HG02571 (cell line): ENCODE data around the gene TBC1D22A.
"Not testable (repeated sequence)": the region's sequence is repeated elsewhere in the genome, so short reads cannot be mapped to it uniquely, and the experiment has no call there.

Experiments used
- ATAC-seq: cut with Tn5 transposase; IDR thresholded peaks from one replicate; pipeline ENCODE4 v1.9.1; 2021; ENCODE audit warnings: mild to moderate bottlenecking, moderate library complexity; ENCODE audit not compliant: unreplicated experiment

The TBC1D22A gene

GRCh38 chr22:46966495-46966845 is 204.0 kb downstream of the TBC1D22A start:
- no peak for ATAC-seq

DNA sequence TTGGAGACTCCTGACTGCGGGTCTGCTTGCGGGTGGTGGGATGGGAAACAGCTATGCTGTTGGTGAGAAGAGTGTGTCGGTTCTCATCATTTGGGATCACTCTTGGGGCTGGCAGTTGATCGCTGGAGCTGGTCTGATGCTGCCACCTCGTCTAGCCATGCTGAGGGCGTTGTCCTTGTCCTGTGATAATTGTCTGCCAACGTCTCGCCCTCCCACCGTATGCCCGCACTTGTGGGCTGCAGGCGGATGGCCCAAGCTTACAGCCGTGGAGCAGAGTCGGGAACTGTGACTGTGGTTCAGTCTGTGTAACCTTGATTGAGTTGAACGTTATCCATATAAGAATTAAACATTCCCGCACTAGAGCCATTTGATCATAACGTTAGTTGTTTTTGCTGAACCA is 204.4 kb downstream of the TBC1D22A start:
- ATAC-seq = no peak

GRCh38 chr22:46967445-46968358 is 205.3 kb downstream of the TBC1D22A start:
- ATAC-seq = no peak

DNA sequence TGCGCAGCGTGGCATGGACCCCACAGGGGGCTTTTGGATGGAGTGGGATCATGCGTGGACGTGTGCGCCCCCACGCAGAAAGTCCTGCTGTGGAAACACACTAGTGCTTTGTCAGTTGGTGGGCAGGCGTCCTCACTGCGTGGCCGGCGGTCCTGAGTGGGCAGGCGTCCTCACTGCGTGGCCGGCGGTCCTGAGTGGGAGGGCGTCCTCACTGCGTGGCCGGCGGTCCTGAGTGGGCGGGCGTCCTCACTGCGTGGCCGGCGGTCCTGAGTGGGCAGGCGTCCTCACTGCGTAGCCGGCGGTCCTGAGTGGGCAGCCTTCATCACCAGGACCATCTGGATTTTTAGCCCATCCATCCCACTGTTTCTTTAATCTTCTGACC is 205.9 kb downstream of the TBC1D22A start:
- no peak for ATAC-seq

- ATAC-seq = no peak
Observed at GRCh38 chr22:46968848-46969247, 206.4 kb downstream of the TBC1D22A start.

DNA sequence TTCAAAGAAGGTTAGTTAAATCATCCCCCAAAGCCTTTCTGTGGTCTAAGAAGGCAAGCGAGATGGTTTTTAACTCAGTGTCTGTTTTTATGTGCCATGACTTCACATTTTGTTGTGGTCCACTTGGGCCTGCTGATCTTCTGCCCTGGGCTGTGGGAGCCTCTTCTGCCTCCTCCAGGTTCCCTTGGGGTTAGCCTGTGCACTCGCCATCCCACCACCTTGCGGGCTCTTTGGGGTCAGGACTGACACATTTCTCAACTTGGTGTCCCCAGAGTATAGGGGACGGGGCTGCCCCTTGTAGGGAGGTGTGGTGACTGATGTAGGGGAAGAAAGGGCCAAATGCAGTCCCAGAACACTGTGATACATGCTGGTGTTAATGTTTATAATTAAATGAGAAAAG is 207.0 kb downstream of the TBC1D22A start:
- peak; percentile 85 for ATAC-seq

- ATAC-seq = no peak
Observed at GRCh38 chr22:46969961-46970360, 207.5 kb downstream of the TBC1D22A start.

DNA sequence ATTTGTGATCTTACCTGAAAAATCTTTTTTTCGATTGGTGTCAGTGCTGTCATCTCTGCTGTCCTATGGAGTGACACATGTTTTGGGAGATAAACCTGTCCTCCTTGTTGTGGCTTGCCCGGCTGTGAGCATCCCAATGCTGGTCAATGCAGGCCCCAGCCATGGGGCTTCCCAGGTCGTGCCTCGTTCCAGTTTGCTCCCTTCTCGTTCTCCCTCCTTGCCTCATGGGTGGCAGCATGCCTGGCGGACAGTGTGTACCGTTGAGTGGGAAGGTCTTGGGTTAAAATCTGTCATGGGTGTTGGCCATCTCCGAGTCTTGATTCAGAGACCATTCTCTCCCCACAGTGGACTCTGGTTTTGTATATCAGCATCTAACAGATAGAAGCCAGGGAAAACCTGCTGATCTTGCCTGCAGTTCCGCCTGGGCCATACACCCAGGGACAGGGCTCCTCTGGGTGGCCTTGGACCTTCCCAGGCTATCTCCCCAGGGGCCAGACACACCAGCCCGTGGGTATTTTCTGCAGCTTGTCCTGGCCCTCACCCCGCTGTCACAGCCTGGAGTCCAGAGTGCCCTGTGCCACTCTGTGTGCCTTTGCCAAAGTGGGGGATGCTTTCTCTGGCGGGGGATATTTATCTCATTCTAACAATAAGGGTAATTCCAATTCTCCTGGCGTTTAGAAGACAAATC is 208.1 kb downstream of the TBC1D22A start:
- no peak for ATAC-seq

GRCh38 chr22:46971099-46971763 is 208.8 kb downstream of the TBC1D22A start:
- ATAC-seq = no peak

DNA sequence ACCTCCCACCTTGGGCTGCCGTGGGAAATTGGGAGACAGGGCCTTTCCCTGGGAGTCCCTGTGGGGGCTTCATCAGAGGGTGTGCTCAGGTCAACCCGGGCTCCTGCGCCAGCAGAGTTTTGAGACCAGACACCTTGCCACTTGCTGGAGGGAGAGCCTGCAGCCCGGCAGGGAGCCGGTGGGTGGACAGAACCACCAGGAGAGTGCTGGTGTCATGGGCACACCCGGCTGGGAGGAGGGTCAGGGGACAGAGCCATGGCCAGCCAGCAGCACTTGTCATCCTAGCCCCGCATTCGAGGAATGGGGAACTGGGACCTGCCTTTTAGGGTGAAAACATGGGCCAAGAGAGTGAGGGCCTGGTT is 209.3 kb downstream of the TBC1D22A start:
- no peak for ATAC-seq

DNA sequence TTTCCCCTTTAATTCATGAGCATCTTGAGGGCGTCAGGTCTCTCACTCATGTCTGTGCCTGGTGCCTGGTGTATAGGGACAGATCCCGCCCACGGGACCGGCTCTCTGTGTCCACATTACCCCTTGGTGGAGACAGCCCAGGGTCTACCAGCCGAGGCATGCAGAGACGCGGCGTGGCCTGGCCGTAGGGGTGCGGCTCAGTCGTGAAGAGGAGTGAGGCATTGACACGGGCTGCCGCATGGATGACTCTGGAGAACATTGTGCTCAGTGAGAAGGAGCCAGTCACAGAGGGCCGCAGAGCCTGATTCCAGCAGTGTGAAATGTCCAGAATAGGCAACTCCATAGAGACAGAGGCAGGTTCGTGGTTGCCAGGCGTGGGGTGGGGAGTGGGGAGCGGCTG is 209.8 kb downstream of the TBC1D22A start:
- ATAC-seq = no peak

GRCh38 chr22:46972901-46973831 is 210.7 kb downstream of the TBC1D22A start:
- no peak for ATAC-seq

- no peak for ATAC-seq
Observed at GRCh38 chr22:46974077-46974476, 211.6 kb downstream of the TBC1D22A start.

GRCh38 chr22:46974631-46975585 is 212.5 kb downstream of the TBC1D22A start:
- ATAC-seq = no peak

DNA sequence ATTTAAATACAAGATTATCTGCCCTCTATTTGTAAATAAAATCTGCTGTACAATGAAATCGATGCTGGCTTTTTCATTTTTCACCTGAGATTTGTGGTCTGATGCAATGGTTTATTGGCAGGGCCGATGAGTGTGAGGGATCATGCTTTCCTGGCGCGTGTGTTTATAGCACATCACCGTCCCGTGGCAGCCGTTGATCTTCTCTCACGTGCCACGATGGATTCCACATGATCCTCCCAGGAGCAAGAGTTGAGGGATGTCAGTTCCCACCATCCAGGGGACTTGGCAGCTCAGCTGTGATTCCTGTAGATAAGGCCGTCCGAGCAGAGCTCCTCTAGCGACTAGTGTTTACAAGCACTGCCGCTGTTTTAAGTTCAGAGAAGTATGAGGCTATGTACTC is 213.7 kb downstream of the TBC1D22A start:
- ATAC-seq = no peak

- no peak for ATAC-seq
Observed at GRCh38 chr22:46976598-46976997, 214.1 kb downstream of the TBC1D22A start.

- ATAC-seq = no peak
Observed at GRCh38 chr22:46977656-46978343, 215.3 kb downstream of the TBC1D22A start.

GRCh38 chr22:46978668-46979067 is 216.2 kb downstream of the TBC1D22A start:
- ATAC-seq = not testable (repeated sequence)

GRCh38 chr22:46979506-46979905 is 217.1 kb downstream of the TBC1D22A start:
- no peak for ATAC-seq
